Activated T-cell treated with anti-CD3 and anti-CD28 coated beads, Interleukin-2, amount 50 U/mL, for 72 hours (primary cell): Measurements from ENCODE around the gene KLHDC10. TPM values are rescaled to one million over a fixed set of nuclear protein-coding genes. Genes with fewer than 3 reads are reported as not detected.
A peak's percentile ranks its signal among the peaks of the same experiment; 100 is the strongest.
"Not testable (repeated sequence)": the region's sequence is repeated elsewhere in the genome, so short reads cannot be mapped to it uniquely, and the experiment has no call there.

Source experiments
- ATAC-seq, 2 donors: fragments of 150-1000 bp; cut with Tn5 transposase; replicated peaks in 1 of 2; 2 replicates each; pipeline ENCODE4 v1.10.0; 2021; ENCODE audit warnings: moderate library complexity in 2 of 2, mild to moderate bottlenecking in 1 of 2
- DNase-seq, 2 donors: peaks; one replicate each; pipeline ENCODE4 v3.0.0; 2021 to 2022; ENCODE audit warnings: mixed read lengths in 1 of 2
- H3K27ac Mint-ChIP-seq: one replicate; pipeline ENCODE4 v1.8.0; 2022; ENCODE audit warnings: mild to moderate bottlenecking, moderate library complexity, mixed read lengths
- H3K27me3 Mint-ChIP-seq: one replicate; pipeline ENCODE4 v1.8.0; 2022; ENCODE audit warnings: low read depth, mixed read lengths
- H3K36me3 Mint-ChIP-seq, 2 donors: one replicate each; pipeline ENCODE4 v1.8.0; 2022; ENCODE audit warnings: mixed read lengths in 2 of 2, mild to moderate bottlenecking in 1 of 2; ENCODE audit not compliant: insufficient read depth in 2 of 2
- H3K4me1 Mint-ChIP-seq: one replicate; pipeline ENCODE4 v1.8.0; 2022; ENCODE audit warnings: low read depth, mixed read lengths
- H3K4me3 Mint-ChIP-seq, 2 donors: one replicate each; pipeline ENCODE4 v1.8.0; 2022; ENCODE audit warnings: mild to moderate bottlenecking in 2 of 2, mixed read lengths in 2 of 2, moderate library complexity in 2 of 2
- H3K9me3 Mint-ChIP-seq, 2 donors: one replicate each; pipeline ENCODE4 v1.8.0; 2022; ENCODE audit warnings: mixed read lengths in 2 of 2
- total RNA-seq, 2 donors: library from RNA; stranded (reverse); gene quantifications; one replicate each; pipeline ENCODE4 v1.2.3, GENCODE V29; 2022

The KLHDC10 gene
- total RNA-seq, 2 donors from 2014 or later: 21.7 to 23.1 TPM

GRCh38 chr7:130063036-130063435 is 7.3 kb upstream of the KLHDC10 start:
- Mint-ChIP-seq H3K27ac (no peak overlapping the region), H3K9me3 (no peaks in the 10 kb centered on the region), H3K36me3 (no peaks in the 10 kb centered on the region), H3K4me1 (no peaks in the 10 kb centered on the region), H3K27me3 (peaks cover 10% of the 10 kb centered on the region), H3K4me3 (no peak overlapping the region)
- DNase-seq: peak; percentile 78 to 83
- ATAC-seq: peak; percentile 70 to 75

DNA sequence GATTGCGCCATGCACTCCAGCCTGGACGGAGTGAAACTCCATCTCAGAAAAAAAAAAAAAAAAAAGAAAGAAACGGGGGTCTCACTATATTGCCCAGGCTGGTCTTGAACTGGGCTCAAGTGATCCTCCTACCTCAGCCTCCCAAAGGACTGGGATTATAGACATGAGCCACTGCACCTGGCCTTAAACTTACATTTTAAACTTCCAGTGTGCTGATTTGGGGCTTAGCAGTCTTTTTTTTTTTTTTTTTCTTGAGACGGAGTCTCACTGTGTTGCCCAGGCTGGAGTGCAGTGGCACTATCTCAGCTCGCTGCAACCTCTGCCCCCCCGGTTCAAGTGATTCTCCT is 5.8 kb upstream of the KLHDC10 start:
- H3K9me3 Mint-ChIP-seq, H3K27me3 Mint-ChIP-seq, H3K36me3 Mint-ChIP-seq, DNase-seq, H3K4me1 Mint-ChIP-seq, H3K4me3 Mint-ChIP-seq, ATAC-seq, H3K27ac Mint-ChIP-seq: not testable (repeated sequence)

DNA sequence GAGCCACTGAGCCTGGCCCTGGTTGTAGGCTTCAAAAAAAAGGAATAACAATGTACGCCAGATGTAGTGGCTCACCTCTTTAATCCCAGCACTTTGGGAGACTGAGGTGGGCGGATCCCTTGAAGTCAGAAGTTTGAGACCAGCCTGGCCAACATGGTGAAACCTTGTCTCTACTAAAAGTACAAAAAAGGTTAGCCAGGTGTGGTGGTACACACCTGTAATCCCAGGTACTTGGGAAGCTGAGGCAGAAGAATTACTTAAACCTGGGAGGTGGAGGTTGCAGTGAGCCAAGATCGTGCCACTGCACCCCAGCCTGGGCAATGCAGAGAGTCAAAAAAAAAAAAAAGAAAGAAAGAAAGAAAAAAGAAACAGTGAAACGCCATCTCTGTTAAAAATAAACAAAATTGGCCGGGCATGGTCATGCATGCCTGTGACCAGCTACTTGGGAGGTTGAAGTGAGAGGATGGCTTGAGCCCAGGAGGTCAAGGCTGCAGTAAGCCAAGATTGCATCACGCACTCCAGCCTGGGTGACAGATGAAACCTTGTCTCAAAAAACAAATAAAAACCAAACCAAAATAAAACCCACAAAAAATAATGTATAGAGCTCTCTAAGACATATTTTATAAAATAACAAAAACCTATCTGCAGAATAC is 4.7 kb upstream of the KLHDC10 start:
- H3K27ac Mint-ChIP-seq: no peak overlapping the region
- DNase-seq: no peak

DNA sequence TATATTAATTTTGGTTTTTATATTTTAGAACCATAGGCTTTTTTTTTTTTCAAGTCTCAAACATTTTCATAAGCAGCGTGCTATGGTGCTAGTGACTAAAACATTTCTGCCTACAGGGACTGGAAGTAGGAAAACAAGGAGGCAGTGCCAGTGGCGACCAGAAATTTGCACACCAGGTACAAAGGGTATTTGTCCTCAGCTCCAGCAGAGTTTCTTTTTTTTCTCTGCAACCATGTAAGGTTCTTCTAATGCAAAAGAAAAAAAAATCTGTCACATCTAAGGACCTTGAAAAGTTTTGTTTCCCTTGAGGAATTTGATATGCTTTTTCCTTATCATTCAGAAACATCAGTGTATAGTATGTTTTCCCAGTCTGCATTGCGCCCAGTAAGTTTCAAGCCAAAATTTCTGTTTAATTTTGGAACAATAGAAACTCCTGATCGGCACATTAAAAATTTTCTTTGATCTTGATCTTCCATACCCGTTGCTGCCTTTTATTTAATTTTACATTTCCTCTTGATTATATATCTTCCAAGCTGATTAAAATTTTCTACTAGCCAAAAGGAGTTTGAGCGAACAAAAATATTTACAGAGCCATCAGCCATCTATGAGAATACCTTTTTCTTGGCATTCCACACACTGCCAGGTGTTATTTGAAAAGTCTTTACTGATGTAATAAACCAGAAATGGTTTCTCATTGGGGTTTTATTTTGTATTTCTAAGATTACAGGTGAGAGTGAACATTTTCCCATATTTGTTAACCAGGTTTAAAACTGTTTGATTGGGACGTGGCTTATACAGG is 956 bp upstream of the KLHDC10 start:
- ATAC-seq (no peak), DNase-seq (no peak)
- peaks cover 39% of the 10 kb centered on the region for H3K4me1 Mint-ChIP-seq
- H3K36me3 Mint-ChIP-seq: no peaks in the 10 kb centered on the region
- H3K27ac Mint-ChIP-seq: peak overlapping the region; percentile 80
- H3K4me3 Mint-ChIP-seq: peak overlapping the region; percentile 95 to 99
- H3K9me3 Mint-ChIP-seq: no peaks in the 10 kb centered on the region
- H3K27me3 Mint-ChIP-seq: no peaks in the 10 kb centered on the region

More for the DNA sequence above, 4.7 kb upstream of the KLHDC10 start:
- no peak overlapping the region for H3K4me3 Mint-ChIP-seq
- H3K36me3 Mint-ChIP-seq: no peaks in the 10 kb centered on the region
- no peak for ATAC-seq
- H3K4me1 Mint-ChIP-seq: peaks cover 9% of the 10 kb centered on the region
- H3K27me3 Mint-ChIP-seq: peaks cover 10% of the 10 kb centered on the region
- no peaks in the 10 kb centered on the region for H3K9me3 Mint-ChIP-seq

GRCh38 chr7:130070861-130071622 is 708 bp downstream of the KLHDC10 start:
- H3K4me1 Mint-ChIP-seq: peaks cover 51% of the 10 kb centered on the region
- peak overlapping the region; percentile 95 to 99 for H3K4me3 Mint-ChIP-seq
- H3K36me3 Mint-ChIP-seq: no peaks in the 10 kb centered on the region
- H3K27ac Mint-ChIP-seq: peak overlapping the region; percentile 92
- no peak for ATAC-seq
- DNase-seq: no peak
- H3K27me3 Mint-ChIP-seq: no peaks in the 10 kb centered on the region
- H3K9me3 Mint-ChIP-seq: no peaks in the 10 kb centered on the region

DNA sequence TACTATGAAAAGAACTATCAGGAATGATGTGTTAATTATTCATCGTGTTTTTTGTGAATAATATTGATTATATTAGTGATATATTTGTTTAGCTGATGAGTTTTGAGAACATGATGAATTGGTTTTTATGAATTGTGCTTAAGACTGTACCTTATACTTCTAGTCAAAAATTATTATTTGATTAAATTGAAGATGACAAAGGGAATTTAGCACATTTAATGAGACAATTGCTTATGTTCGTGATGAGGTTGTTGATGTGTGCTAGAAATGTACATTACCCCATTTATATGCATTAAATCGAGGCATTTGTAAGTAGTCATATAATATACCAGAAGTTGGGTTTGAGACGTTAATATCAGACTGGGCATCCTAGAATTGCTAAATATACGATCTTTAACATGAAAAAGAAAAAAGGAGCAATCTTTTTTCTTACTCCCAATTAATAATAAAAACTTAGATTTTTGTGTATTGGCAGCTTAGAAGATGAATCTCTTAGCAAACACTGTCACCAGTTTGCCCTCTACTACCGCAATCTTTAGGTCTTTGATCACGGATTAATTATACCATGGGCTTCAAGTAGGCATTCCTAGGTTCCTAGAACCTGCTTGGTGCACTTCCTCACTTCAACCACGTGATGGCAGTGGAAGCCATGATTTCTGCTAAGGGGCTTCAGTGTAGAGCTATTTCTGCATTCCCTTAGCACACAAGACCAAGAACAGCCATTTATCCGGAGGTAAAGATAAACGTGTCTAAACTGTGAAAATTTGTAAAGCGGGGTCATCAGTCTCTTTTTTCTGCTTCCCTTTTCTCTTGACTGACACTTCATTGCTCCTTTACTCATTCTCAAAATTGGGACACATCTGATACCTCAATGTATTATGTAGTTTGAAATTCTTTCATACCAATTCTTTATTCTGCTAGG is 1.6 kb downstream of the KLHDC10 start:
- DNase-seq (peak; percentile 56 to 60), ATAC-seq (no peak)
- Mint-ChIP-seq H3K27ac (no peak overlapping the region), H3K36me3 (no peaks in the 10 kb centered on the region), H3K4me1 (peaks cover 53% of the 10 kb centered on the region), H3K27me3 (no peaks in the 10 kb centered on the region), H3K9me3 (no peaks in the 10 kb centered on the region), H3K4me3 (peak overlapping the region; percentile 95 to 99)

DNA sequence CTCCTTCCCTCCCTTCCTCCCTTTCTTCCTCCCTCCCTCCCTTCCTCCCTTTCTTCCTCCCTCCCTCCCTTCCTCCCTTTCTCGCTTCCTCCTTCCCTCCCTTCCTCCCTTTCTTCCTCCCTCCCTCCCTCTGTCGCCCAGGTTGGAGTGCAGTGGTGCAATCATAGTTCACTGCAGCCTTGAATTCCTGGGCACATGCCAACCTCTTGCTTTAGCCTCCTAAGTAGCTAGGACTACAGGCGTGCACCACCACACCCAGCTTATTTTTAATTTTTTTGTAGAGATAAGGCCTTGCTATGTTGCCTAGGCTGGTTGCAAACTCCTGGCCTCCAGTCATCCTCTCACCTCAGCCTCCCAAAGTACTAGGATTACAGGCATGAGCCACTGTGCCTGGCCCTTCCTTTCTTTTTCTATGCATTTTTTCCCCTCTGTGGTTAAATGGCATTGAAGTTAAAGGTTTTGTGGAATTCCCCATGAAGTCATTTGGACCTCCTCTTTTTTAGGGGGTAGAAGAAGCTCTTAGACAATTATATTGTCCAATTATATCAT is 9.6 kb downstream of the KLHDC10 start:
- Mint-ChIP-seq H3K9me3 (no peaks in the 10 kb centered on the region), H3K27ac (no peak overlapping the region), H3K27me3 (no peaks in the 10 kb centered on the region), H3K4me3 (no peak overlapping the region), H3K4me1 (peaks cover 23% of the 10 kb centered on the region), H3K36me3 (peaks cover 2 to 4% of the 10 kb centered on the region in 2 donors)
- DNase-seq (no peak), ATAC-seq (peak in 1 of 2 donors; percentile 15)

DNA sequence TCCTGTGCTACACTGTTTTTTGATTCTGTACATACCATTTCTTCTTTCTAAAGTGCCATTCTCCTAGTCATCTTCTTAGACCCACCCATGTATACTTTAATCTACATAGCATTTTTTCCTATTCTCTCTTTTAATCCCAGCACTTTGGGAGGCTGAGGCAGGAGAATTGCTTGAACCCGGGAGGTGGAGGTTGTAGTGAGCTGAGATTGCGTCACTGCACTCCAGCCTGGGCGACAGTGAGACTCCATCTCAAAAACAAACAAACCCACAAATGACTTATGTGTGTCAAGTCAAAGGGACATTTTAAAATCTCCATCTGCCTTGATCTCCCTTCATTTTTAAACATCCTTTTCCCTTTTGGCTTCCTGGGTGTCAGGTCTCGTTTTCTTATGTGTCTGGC is 13.2 kb downstream of the KLHDC10 start:
- H3K27me3 Mint-ChIP-seq, H3K9me3 Mint-ChIP-seq, ATAC-seq, H3K4me3 Mint-ChIP-seq, H3K36me3 Mint-ChIP-seq, DNase-seq, H3K27ac Mint-ChIP-seq: not testable (repeated sequence)
- H3K4me1 Mint-ChIP-seq: peaks cover 18% of the 10 kb centered on the region

- Mint-ChIP-seq H3K27me3 (no peaks in the 10 kb centered on the region), H3K9me3 (no peaks in the 10 kb centered on the region), H3K36me3 (peaks cover 2% of the 10 kb centered on the region in 2 donors), H3K27ac (no peak overlapping the region), H3K4me3 (no peak overlapping the region), H3K4me1 (peaks cover 17% of the 10 kb centered on the region)
- DNase-seq: no peak
- no peak for ATAC-seq
Measured at GRCh38 chr7:130084037-130084875, 13.9 kb downstream of the KLHDC10 start.

GRCh38 chr7:130085235-130085634 is 14.9 kb downstream of the KLHDC10 start:
- H3K4me3 Mint-ChIP-seq, H3K27me3 Mint-ChIP-seq, H3K36me3 Mint-ChIP-seq, DNase-seq, ATAC-seq, H3K9me3 Mint-ChIP-seq, H3K27ac Mint-ChIP-seq: not testable (repeated sequence)
- H3K4me1 Mint-ChIP-seq: peaks cover 22% of the 10 kb centered on the region

DNA sequence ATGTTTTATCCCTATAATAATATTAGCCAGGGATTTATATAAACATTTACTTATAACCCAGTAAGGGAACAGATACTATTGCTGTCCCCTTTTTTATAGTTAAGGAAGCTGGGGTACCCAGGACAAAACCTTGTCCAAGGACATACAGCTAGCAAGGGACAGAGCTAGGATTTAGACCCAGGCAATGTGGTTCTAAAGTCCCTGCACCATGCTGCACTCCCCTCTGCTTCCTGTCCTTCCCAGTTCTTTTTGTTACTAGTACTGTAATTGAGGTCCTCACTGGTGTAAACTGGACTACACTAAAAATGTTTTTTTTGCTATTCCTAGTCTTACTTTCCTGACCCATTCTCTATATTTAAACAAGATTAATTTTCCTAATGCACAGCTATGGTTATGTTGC is 16.6 kb downstream of the KLHDC10 start:
- peaks cover 35% of the 10 kb centered on the region for H3K4me1 Mint-ChIP-seq
- no peak for ATAC-seq

More for the DNA sequence above, 16.6 kb downstream of the KLHDC10 start:
- DNase-seq: no peak
- Mint-ChIP-seq H3K9me3 (no peaks in the 10 kb centered on the region), H3K36me3 (peaks cover 2% of the 10 kb centered on the region in 2 donors), H3K27ac (peak overlapping the region; percentile 27), H3K4me3 (no peak overlapping the region), H3K27me3 (no peaks in the 10 kb centered on the region)
